Ovary (tissue), 10 donors: Measurements from ENCODE around the gene CDAN1. TPM values are rescaled to one million over a fixed set of nuclear protein-coding genes. Genes with fewer than 3 reads are reported as not detected.

ENCODE experiments used
- DNase-seq, 5 donors: peaks; one replicate each; pipeline ENCODE4 v3.0.0-alpha.2; 2019 to 2020
- H3K27ac ChIP-seq, 2 donors: fragments of 200-600 bp; one replicate each; pipeline versions ENCODE4 v1.5.1 to v1.8.0; 2019 to 2022
- H3K27me3 ChIP-seq: fragments of 200-600 bp; one replicate; pipeline ENCODE4 v1.8.0; 2022
- H3K36me3 ChIP-seq: fragments of 200-600 bp; sonication (generic); one replicate; pipeline ENCODE4 v1.5.1; 2019
- H3K4me1 ChIP-seq: one replicate; pipeline ENCODE4 v1.8.1; 2013; ENCODE audit warnings: mild to moderate bottlenecking, moderate library complexity; ENCODE audit not compliant: insufficient read depth
- H3K4me3 ChIP-seq: fragments of 200-600 bp; sonication (generic); one replicate; pipeline ENCODE4 v1.5.1; 2017
- H3K9me3 ChIP-seq, 2 donors: fragments of 200-600 bp in 1 of 2; sonication (generic) in 1 of 2; one replicate each; pipeline versions ENCODE4 v1.5.1 to v1.8.1; 2013 to 2019; ENCODE audit warnings: mild to moderate bottlenecking in 1 of 2, moderate library complexity in 1 of 2
- CTCF ChIP-seq, 3 donors: fragments of 450-650 bp in 2 of 3; fragments of 200-600 bp in 1 of 3; IDR thresholded peaks; one replicate each; pipeline versions ENCODE4 v1.5.1 to v1.8.0; 2016 to 2022; ENCODE audit warnings: antibody characterized with exemption in 3 of 3, mild to moderate bottlenecking in 1 of 3
- EP300 ChIP-seq: sonication (generic); formaldehyde crosslinking; IDR thresholded peaks from one replicate; pipeline ENCODE4 v1.6.1; 2017; ENCODE audit warnings: antibody characterized with exemption
- POLR2A ChIP-seq: fragments of 450-650 bp; IDR thresholded peaks from one replicate; pipeline ENCODE4 v1.6.1; 2017; ENCODE audit warnings: antibody characterized with exemption, mild to moderate bottlenecking, moderate library complexity
- WGBS, 3 donors: extraction: QIAGEN DNeasy Blood & Tissue Kit in 1 of 3; methylation state at CpG; one replicate each; pipeline versions ENCODE4 v1.1.5 to v1.1.7; 2013 to 2017; 5-methylcytosine and 5-hydroxymethylcytosine counted together
- intact Hi-C, 4 donors: fragments of 100-400 bp; cut with DNase I; formaldehyde crosslinking; loops; one replicate each; pipeline versions ENCODE4 v1.11.0 to v1.15.1; 2022 to 2023
- long read RNA-seq, 3 donors: library from polyadenylated mRNA in 2 of 3; unstranded in 2 of 3; transcript quantifications; one replicate each; pipeline ENCODE4 v2.0.0 and lab custom pipeline, GENCODE V29; 2021 to 2026
- polyA plus RNA-seq, 2 donors: library from polyadenylated mRNA; stranded (reverse); fragments of 200-250 nt in 1 of 2; fragments of 350-450 nt in 1 of 2; fragmentation: Illumina TruSeq in 1 of 2; extraction: RNeasy Lipid Tissue Mini Kit (QIAGEN cat#74804) in 1 of 2; gene quantifications; one replicate each; pipeline ENCODE4 v1.2.3, GENCODE V29; 2013 to 2014
- total RNA-seq, 7 donors: library from RNA; depleted of rRNA in 2 of 7; stranded (reverse); fragments of >200 nt in 2 of 7; fragmentation: NEBNext Ultra II Directional in 3 of 7; extraction: Animal tissue kit (Norgen Biotek cat#: 25700) in 3 of 7; gene quantifications; one replicate each; pipeline versions ENCODE4 v1.1.0 to v1.2.4, GENCODE V29; 2016 to 2023
- donor health status: DM: no; HTN: no; CAD: no; lungs with moderate emphysema.
- donor health status: DM: no; HTN: no; CAD: no.
- donor health status: Bipolar disorder and iron deficiency.
- donor health status: DM: yes; HTN: yes; CAD: no.
- donor health status: DM: no; HTN: no; CAD: no.
- donor health status: DM: yes; HTN: yes; CAD: no.

CDAN1 gene, protein sequence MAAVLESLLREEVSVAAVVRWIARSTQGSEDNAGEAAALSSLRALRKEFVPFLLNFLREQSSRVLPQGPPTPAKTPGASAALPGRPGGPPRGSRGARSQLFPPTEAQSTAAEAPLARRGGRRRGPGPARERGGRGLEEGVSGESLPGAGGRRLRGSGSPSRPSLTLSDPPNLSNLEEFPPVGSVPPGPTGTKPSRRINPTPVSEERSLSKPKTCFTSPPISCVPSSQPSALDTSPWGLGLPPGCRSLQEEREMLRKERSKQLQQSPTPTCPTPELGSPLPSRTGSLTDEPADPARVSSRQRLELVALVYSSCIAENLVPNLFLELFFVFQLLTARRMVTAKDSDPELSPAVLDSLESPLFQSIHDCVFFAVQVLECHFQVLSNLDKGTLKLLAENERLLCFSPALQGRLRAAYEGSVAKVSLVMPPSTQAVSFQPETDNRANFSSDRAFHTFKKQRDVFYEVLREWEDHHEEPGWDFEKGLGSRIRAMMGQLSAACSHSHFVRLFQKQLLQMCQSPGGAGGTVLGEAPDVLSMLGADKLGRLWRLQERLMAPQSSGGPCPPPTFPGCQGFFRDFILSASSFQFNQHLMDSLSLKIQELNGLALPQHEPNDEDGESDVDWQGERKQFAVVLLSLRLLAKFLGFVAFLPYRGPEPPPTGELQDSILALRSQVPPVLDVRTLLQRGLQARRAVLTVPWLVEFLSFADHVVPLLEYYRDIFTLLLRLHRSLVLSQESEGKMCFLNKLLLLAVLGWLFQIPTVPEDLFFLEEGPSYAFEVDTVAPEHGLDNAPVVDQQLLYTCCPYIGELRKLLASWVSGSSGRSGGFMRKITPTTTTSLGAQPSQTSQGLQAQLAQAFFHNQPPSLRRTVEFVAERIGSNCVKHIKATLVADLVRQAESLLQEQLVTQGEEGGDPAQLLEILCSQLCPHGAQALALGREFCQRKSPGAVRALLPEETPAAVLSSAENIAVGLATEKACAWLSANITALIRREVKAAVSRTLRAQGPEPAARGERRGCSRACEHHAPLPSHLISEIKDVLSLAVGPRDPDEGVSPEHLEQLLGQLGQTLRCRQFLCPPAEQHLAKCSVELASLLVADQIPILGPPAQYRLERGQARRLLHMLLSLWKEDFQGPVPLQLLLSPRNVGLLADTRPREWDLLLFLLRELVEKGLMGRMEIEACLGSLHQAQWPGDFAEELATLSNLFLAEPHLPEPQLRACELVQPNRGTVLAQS
- total RNA-seq: 10 to 100 TPM; 16.9 to 50.6 (median 27.1) TPM
- 10 to 100 TPM in 1 of 2 donors, 1 to 10 TPM in 1; 7.5 to 20.9 TPM for polyA plus RNA-seq
- long read RNA-seq, donor 1, transcript CDAN1-204 (1 exons, 2,076 nt): major isoform, 5 of 30 reads
- long read RNA-seq, donor 1, partial matches to known transcripts: 14 of 30 reads
- long read RNA-seq, donor 1, other reads (novel, unspliced or antisense): 10 of 30 reads
- long read RNA-seq, donor 2, transcript CDAN1-204 (1 exons, 2,076 nt): major isoform, 19 of 19 reads
- long read RNA-seq, donor 2, partial matches to known transcripts: 0 of 19 reads
- long read RNA-seq, donor 2, other reads (novel, unspliced or antisense): 0 of 19 reads
- long read RNA-seq, donor 3, full-length matches to known transcripts: 8 of 66 reads
- long read RNA-seq, donor 3, partial matches to known transcripts: 17 of 66 reads
- long read RNA-seq, donor 3, other reads (novel, unspliced or antisense): 41 of 66 reads

DNA sequence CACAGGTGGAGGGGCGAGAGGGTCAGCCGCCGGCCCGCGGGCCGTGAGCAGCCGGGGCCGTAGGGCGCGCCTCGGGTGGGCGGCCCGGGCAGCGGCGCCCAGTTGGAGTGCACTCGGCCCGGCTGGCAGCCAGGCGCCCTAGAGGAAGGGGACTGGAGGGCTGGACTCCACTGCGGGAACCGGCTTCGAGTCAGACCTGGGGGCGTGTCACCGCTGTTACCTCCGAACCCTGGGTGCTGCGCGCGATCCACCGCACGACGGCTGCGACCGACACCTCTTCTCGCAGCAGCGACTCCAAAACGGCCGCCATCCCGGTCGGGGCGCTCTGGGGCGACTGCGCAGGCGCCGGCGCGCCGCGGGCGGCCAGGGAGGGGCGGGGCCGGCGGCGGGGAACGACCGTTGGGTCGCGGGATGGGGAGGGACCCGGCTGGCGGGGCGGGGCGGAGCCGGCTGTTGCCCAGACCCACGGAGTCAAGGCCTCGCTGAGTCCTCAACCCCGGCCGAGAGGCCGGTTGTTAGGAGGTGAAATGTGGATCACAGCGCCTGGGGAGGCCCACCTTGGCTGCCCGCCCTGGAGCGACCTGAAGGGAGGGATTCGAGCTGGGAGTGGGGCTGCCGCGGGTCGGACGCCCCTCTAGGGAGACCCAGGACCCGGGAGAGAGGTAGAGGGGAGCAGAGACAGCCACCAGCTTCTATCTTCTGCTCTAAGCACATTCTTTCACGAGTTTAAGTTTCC lies at the start of gene CDAN1:
Gene CDAN1 (minus strand): TSS at position 336 of the 736 bp plus-strand sequence. CDS start 26 bp downstream, at position 310.
- no peaks in the 10 kb centered on the region for H3K9me3 ChIP-seq
- no peak for TF ChIP-seq EP300
- peak in 1 of 3 donors; percentile 14 for TF ChIP-seq CTCF (IDR thresholded peaks at IDR 0.05)
- TF ChIP-seq POLR2A: peak; percentile 83
- H3K4me1 ChIP-seq: peaks cover 2% of the 10 kb centered on the region
- peak; percentile 94 to 97 (median 95) for DNase-seq
- peak within 1 kb of the TSS; percentile 75 for H3K4me3 ChIP-seq
- H3K36me3 ChIP-seq: no peaks in the 10 kb centered on the region
- H3K27me3 ChIP-seq: no peaks in the 10 kb centered on the region
- intact Hi-C loops: loop anchor here in 2 of 4 donors (10.0 kb wide), 1 partner anchor 188 kb away; the partner anchor contains the start of gene TTBK2 (in 2 of the 2)
- WGBS, 3 donors: 0% methylated on average over 38 to 76 of the region's 76 CpGs
- peak within 1 kb of the TSS; percentile 78 to 93 for H3K27ac ChIP-seq

GRCh38 chr15:42785569-42785968 lies 48.6 kb upstream of the CDAN1 start:
- H3K27me3 ChIP-seq: no peaks in the 10 kb centered on the region
- no peak overlapping the region for H3K4me3 ChIP-seq
- no peaks in the 10 kb centered on the region for H3K9me3 ChIP-seq
- H3K36me3 ChIP-seq: no peaks in the 10 kb centered on the region
- intact Hi-C loops: no loop called here
- TF ChIP-seq CTCF (IDR thresholded peaks at IDR 0.05): no peak
- no peak for TF ChIP-seq EP300
- no peak for TF ChIP-seq POLR2A
- H3K27ac ChIP-seq: no peak overlapping the region
- 94 to 97% (median 95%) methylated on average over 2 of the region's 2 CpGs for WGBS, 3 donors
- H3K4me1 ChIP-seq: no peaks in the 10 kb centered on the region
- DNase-seq: no peak

- Histone ChIP-seq H3K27me3 (no peaks in the 10 kb centered on the region), H3K4me3 (no peak overlapping the region), H3K36me3 (no peaks in the 10 kb centered on the region), H3K4me1 (no peaks in the 10 kb centered on the region), H3K9me3 (no peaks in the 10 kb centered on the region), H3K27ac (no peak overlapping the region)
- 97 to 99% (median 98%) methylated on average over 1 of the region's 1 CpG for WGBS, 3 donors
- no peak for TF ChIP-seq CTCF (IDR thresholded peaks at IDR 0.05)
- no peak for DNase-seq
- intact Hi-C loops: no loop called here
Observed at GRCh38 chr15:42784705-42785104, 47.8 kb upstream of the CDAN1 start.
